NCI-H82 treated with DMSO at 0.1 percent for 48 hours (cell line): ENCODE results near the gene ASB10.

Experiments used
- DNase-seq: peaks from one replicate; lab custom pipeline; 2025; ENCODE audit not compliant: unreplicated experiment; lab: John Stamatoyannopoulos, UW

The ASB10 gene

GRCh38 chr7:151187409-151188251 lies 580 bp upstream of the ASB10 start:
- DNase-seq, result no peak

GRCh38 chr7:151185762-151186639 lies 1.0 kb downstream of the ASB10 start:
- DNase-seq, result no peak

- DNase-seq, result no peak
Observed at GRCh38 chr7:151181011-151181431, 6.0 kb downstream of the ASB10 start.

- DNase-seq, result no peak
Observed at GRCh38 chr7:151179946-151180345, 7.1 kb downstream of the ASB10 start.

GRCh38 chr7:151179287-151179860 lies 7.7 kb downstream of the ASB10 start:
- no peak for DNase-seq

GRCh38 chr7:151178831-151179230 lies 8.2 kb downstream of the ASB10 start:
- no peak for DNase-seq

GRCh38 chr7:151178236-151178635 lies 8.8 kb downstream of the ASB10 start:
- DNase-seq, result no peak

GRCh38 chr7:151177310-151177709 lies 9.7 kb downstream of the ASB10 start:
- no peak for DNase-seq

GRCh38 chr7:151176401-151176800 lies 10.6 kb downstream of the ASB10 start:
- DNase-seq, result no peak

- DNase-seq, result no peak
Observed at GRCh38 chr7:151175793-151176311, 11.2 kb downstream of the ASB10 start.

GRCh38 chr7:151175047-151175792 lies 11.8 kb downstream of the ASB10 start:
- no peak for DNase-seq

GRCh38 chr7:151174246-151175046 lies 12.6 kb downstream of the ASB10 start:
- peak; percentile 33 for DNase-seq

GRCh38 chr7:151173386-151174245 lies 13.4 kb downstream of the ASB10 start:
- DNase-seq, result no peak

GRCh38 chr7:151172273-151173141 lies 14.5 kb downstream of the ASB10 start:
- DNase-seq, result peak; percentile 48

- DNase-seq, result no peak
Observed at GRCh38 chr7:151168787-151169162, 18.3 kb downstream of the ASB10 start.

GRCh38 chr7:151168003-151168786 lies 18.9 kb downstream of the ASB10 start:
- DNase-seq, result no peak
